Calu3 (cell line): Measurements from ENCODE around the gene BMP6. TPM values are rescaled to one million over a fixed set of nuclear protein-coding genes. Genes with fewer than 3 reads are reported as not detected.

Source experiments
- BruUV-seq: library from RNA; stranded (reverse); fragments of 400-500 nt; replicated peaks from 2 replicates; lab custom pipeline; 2021; lab: Mats Ljungman, UMichigan
- CTCF ChIA-PET: fragments of 300-600 bp; sonication (Branson Sonifier 250); formaldehyde crosslinking; loops from one replicate; lab custom pipeline; 2022; ENCODE audit warnings: antibody characterized with exemption; lab: Charles Lee
- DNase-seq: peaks from one replicate; pipeline ENCODE4 v3.0.0; 2022
- H3K27ac Mint-ChIP-seq: one replicate; pipeline ENCODE4 v1.8.0; 2022; ENCODE audit warnings: mixed read lengths; ENCODE audit not compliant: unreplicated experiment
- H3K27me3 Mint-ChIP-seq: one replicate; pipeline ENCODE4 v1.8.0; 2022; ENCODE audit warnings: mixed read lengths; ENCODE audit not compliant: unreplicated experiment
- H3K36me3 Mint-ChIP-seq: one replicate; pipeline ENCODE4 v1.8.0; 2022; ENCODE audit warnings: mild to moderate bottlenecking, moderate library complexity, mixed read lengths; ENCODE audit not compliant: insufficient read depth, unreplicated experiment
- H3K4me1 Mint-ChIP-seq: one replicate; pipeline ENCODE4 v1.8.0; 2022; ENCODE audit warnings: mild to moderate bottlenecking, low read depth, mixed read lengths; ENCODE audit not compliant: unreplicated experiment
- H3K4me3 Mint-ChIP-seq: one replicate; pipeline ENCODE4 v1.8.0; 2022; ENCODE audit warnings: mild to moderate bottlenecking, low read depth, moderate library complexity, mixed read lengths; ENCODE audit not compliant: unreplicated experiment
- H3K9me3 Mint-ChIP-seq: one replicate; pipeline ENCODE4 v1.8.0; 2022; ENCODE audit warnings: low read depth, mixed read lengths; ENCODE audit not compliant: unreplicated experiment
- intact Hi-C: fragments of 100-400 bp; cut with micrococcal nuclease; formaldehyde crosslinking; loops from one replicate; pipeline ENCODE4 v1.10.0; 2022; ENCODE audit not compliant: unreplicated experiment
- total RNA-seq: library from RNA; stranded (reverse); gene quantifications from 2 replicates; pipeline ENCODE4 v1.2.3, GENCODE V29; 2022
- TF ChIP-seq, protein P1 (sequence below): fragments of 200-600 bp; IDR thresholded peaks from one replicate; pipeline ENCODE4 v1.8.0; 2022; ENCODE audit warnings: antibody characterized with exemption; ENCODE audit not compliant: unreplicated experiment

Gene BMP6
- total RNA-seq, 1 experiment from 2014 or later, result 0.17 TPM

DNA sequence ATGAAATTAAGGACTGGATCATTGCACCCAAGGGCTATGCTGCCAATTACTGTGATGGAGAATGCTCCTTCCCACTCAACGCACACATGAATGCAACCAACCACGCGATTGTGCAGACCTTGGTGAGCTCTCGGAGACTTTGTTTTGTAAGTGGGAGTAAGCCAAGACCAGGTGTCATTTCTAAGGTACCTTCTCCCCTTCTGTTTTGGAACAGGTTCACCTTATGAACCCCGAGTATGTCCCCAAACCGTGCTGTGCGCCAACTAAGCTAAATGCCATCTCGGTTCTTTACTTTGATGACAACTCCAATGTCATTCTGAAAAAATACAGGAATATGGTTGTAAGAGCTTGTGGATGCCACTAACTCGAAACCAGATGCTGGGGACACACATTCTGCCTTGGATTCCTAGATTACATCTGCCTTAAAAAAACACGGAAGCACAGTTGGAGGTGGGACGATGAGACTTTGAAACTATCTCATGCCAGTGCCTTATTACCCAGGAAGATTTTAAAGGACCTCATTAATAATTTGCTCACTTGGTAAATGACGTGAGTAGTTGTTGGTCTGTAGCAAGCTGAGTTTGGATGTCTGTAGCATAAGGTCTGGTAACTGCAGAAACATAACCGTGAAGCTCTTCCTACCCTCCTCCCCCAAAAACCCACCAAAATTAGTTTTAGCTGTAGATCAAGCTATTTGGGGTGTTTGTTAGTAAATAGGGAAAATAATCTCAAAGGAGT lies 154.2 kb downstream of the BMP6 start:
- CTCF ChIA-PET, result interaction anchor here (1.0 kb wide), 1 partner anchor 9 kb away, joined by 3 read pairs; no protein-coding TSS in a partner anchor
- H3K27me3 Mint-ChIP-seq, result no peaks in the 10 kb centered on the region
- peaks cover 23% of the 10 kb centered on the region for H3K36me3 Mint-ChIP-seq
- no peak overlapping the region for H3K27ac Mint-ChIP-seq
- H3K4me1 Mint-ChIP-seq, result peaks cover 32% of the 10 kb centered on the region
- no peak for DNase-seq
- TF ChIP-seq, protein P1, sequence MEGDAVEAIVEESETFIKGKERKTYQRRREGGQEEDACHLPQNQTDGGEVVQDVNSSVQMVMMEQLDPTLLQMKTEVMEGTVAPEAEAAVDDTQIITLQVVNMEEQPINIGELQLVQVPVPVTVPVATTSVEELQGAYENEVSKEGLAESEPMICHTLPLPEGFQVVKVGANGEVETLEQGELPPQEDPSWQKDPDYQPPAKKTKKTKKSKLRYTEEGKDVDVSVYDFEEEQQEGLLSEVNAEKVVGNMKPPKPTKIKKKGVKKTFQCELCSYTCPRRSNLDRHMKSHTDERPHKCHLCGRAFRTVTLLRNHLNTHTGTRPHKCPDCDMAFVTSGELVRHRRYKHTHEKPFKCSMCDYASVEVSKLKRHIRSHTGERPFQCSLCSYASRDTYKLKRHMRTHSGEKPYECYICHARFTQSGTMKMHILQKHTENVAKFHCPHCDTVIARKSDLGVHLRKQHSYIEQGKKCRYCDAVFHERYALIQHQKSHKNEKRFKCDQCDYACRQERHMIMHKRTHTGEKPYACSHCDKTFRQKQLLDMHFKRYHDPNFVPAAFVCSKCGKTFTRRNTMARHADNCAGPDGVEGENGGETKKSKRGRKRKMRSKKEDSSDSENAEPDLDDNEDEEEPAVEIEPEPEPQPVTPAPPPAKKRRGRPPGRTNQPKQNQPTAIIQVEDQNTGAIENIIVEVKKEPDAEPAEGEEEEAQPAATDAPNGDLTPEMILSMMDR, result no peak
- no TSS peak for BruUV-seq
- H3K4me3 Mint-ChIP-seq, result no peak overlapping the region
- intact Hi-C loops, result loop anchor here (10.0 kb wide), 1 partner anchor 155 kb away; the partner anchor contains the start of gene BMP6
- no peaks in the 10 kb centered on the region for H3K9me3 Mint-ChIP-seq

DNA sequence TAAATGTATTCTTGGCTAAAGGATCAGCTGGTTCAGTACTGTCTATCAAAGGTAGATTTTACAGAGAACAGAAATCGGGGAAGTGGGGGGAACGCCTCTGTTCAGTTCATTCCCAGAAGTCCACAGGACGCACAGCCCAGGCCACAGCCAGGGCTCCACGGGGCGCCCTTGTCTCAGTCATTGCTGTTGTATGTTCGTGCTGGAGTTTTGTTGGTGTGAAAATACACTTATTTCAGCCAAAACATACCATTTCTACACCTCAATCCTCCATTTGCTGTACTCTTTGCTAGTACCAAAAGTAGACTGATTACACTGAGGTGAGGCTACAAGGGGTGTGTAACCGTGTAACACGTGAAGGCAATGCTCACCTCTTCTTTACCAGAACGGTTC lies 154.8 kb downstream of the BMP6 start:
- Mint-ChIP-seq H3K4me3 (no peak overlapping the region), H3K27me3 (no peaks in the 10 kb centered on the region), H3K27ac (no peak overlapping the region), H3K4me1 (peaks cover 32% of the 10 kb centered on the region), H3K9me3 (no peaks in the 10 kb centered on the region), H3K36me3 (peaks cover 23% of the 10 kb centered on the region)
- BruUV-seq, result no TSS peak
- CTCF ChIA-PET, result interaction anchor here (1.0 kb wide), 1 partner anchor 9 kb away, joined by 3 read pairs; no protein-coding TSS in a partner anchor
- TF ChIP-seq, protein P1, result no peak
- no peak for DNase-seq
- intact Hi-C loops, result loop anchor here (10.0 kb wide), 1 partner anchor 156 kb away; the partner anchor contains the start of gene BMP6

DNA sequence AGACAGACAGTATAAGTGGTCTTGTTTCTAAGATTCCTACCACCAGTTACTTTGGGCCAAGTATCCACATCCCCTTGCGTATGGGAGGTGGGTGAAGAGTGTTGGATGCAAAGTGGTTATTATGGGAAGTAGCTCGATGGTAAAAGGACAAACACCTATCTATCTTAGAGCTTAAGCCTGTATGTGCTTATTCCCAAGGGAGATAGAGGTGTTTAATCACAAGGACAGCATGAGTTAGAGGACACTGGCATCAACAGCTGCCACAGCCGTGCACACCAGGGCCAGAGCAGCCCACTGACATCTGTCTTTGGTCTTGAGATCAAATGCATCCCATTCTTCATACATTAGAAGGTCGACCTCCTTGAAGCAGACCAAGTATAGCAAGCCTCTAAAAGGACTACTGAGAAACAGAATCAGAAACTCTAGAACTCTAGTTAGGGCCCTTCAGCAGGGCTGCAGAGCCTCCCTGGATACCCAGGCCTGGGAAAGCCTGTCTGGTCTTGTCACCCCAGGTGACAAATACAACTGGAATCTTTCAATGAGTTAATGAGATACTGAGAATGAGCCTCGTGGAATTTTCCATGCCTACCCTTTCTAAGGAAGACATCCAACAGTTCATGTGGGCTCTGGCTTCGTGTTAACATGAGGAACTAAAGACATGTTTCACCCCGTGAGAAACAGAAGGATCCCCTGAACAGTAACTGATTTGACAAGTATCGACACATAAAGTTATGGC lies 156.0 kb downstream of the BMP6 start:
- Mint-ChIP-seq H3K4me1 (peaks cover 22% of the 10 kb centered on the region), H3K9me3 (no peaks in the 10 kb centered on the region), H3K27ac (no peak overlapping the region), H3K4me3 (no peak overlapping the region), H3K36me3 (peaks cover 28% of the 10 kb centered on the region), H3K27me3 (no peaks in the 10 kb centered on the region)
- no peak for DNase-seq
- TF ChIP-seq, protein P1, result no peak
- CTCF ChIA-PET, result no interaction called here
- intact Hi-C loops, result loop anchor here (10.0 kb wide), 1 partner anchor 157 kb away; the partner anchor contains the start of gene BMP6
- BruUV-seq, result TSS peak; percentile 53

GRCh38 chr6:7882505-7883257 lies 156.8 kb downstream of the BMP6 start:
- BruUV-seq, result no TSS peak
- H3K9me3 Mint-ChIP-seq, result no peaks in the 10 kb centered on the region
- peaks cover 19% of the 10 kb centered on the region for H3K4me1 Mint-ChIP-seq
- TF ChIP-seq, protein P1, result no peak
- intact Hi-C loops, result loop anchor here (10.0 kb wide), 1 partner anchor 158 kb away; the partner anchor contains the start of gene BMP6
- no peaks in the 10 kb centered on the region for H3K27me3 Mint-ChIP-seq
- H3K27ac Mint-ChIP-seq, result no peak overlapping the region
- DNase-seq, result no peak
- H3K36me3 Mint-ChIP-seq, result peaks cover 34% of the 10 kb centered on the region
- no peak overlapping the region for H3K4me3 Mint-ChIP-seq
- CTCF ChIA-PET, result no interaction called here
